HL-60 (cell line): Measurements from ENCODE around the gene GATM.

Source experiments
- DNase-seq, 2 experiments: peaks; one replicate each; pipeline ENCODE4 v3.0.0-alpha.2; 2010 to 2020; ENCODE audit warnings: low read depth in 1 of 2, low spot score in 1 of 2
- H3K27ac ChIP-seq: fragments of 250-450 bp; sonication (Bioruptor Pico); replicated peaks from 2 replicates; pipeline ENCODE4 v1.5.1; 2020; ENCODE audit warnings: mild to moderate bottlenecking, moderate library complexity
- H3K27me3 ChIP-seq: fragments of 250-450 bp; sonication (Bioruptor Pico); 2 replicates; pipeline ENCODE4 v1.5.1; 2021; ENCODE audit warnings: mild to moderate bottlenecking, moderate library complexity; ENCODE audit not compliant: insufficient read depth, poor library complexity, severe bottlenecking
- H3K4me3 ChIP-seq: replicated peaks from 2 replicates; pipeline ENCODE4 v1.5.1; 2011; ENCODE audit warnings: mild to moderate bottlenecking, control low read depth, low read length; ENCODE audit not compliant: insufficient read depth
- CTCF ChIP-seq: IDR thresholded peaks from one replicate; pipeline ENCODE4 v1.5.1; 2011; ENCODE audit warnings: low read length, control low read depth, inconsistent platforms; ENCODE audit not compliant: insufficient read depth
- GABPA ChIP-seq: IDR thresholded peaks from 2 replicates; pipeline ENCODE4 v1.6.1; 2012; ENCODE audit warnings: low read depth
- POLR2AphosphoS5 ChIP-seq: IDR thresholded peaks from 2 replicates; pipeline ENCODE4 v1.6.1; 2012; ENCODE audit warnings: low read depth
- REST ChIP-seq: IDR thresholded peaks from 2 replicates; pipeline ENCODE4 v1.6.1; 2012; ENCODE audit warnings: low read depth; ENCODE audit not compliant: insufficient replicate concordance
- SPI1 ChIP-seq: IDR thresholded peaks from 2 replicates; pipeline ENCODE4 v1.6.1; 2012; ENCODE audit warnings: low read depth, mild to moderate bottlenecking, borderline replicate concordance

Gene GATM

GRCh38 chr15:45328663-45329062 is 49.7 kb downstream of the GATM start:
- TF ChIP-seq GABPA (no peak), REST (no peak), SPI1 (no peak), POLR2AphosphoS5 (no peak), CTCF (no peak)
- Histone ChIP-seq H3K27me3 (peaks cover 2% of the 10 kb centered on the region), H3K27ac (no peak overlapping the region), H3K4me3 (no peak overlapping the region)
- no peak for DNase-seq

- H3K27me3 ChIP-seq = peaks cover 2% of the 10 kb centered on the region
- no peak for TF ChIP-seq SPI1
- TF ChIP-seq GABPA = no peak
- TF ChIP-seq POLR2AphosphoS5 = no peak
- no peak for TF ChIP-seq CTCF
- no peak for TF ChIP-seq REST
- H3K27ac ChIP-seq = no peak overlapping the region
- DNase-seq = no peak
- H3K4me3 ChIP-seq = no peak overlapping the region
Measured at GRCh38 chr15:45326741-45327140, 51.6 kb downstream of the GATM start.

- peaks cover 2% of the 10 kb centered on the region for H3K27me3 ChIP-seq
- no peak for TF ChIP-seq SPI1
- TF ChIP-seq POLR2AphosphoS5 = no peak
- TF ChIP-seq GABPA = no peak
- no peak for TF ChIP-seq CTCF
- TF ChIP-seq REST = no peak
Measured at GRCh38 chr15:45326280-45326679, 52.1 kb downstream of the GATM start.

More at GRCh38 chr15:45326280-45326679, 52.1 kb downstream of the GATM start:
- Histone ChIP-seq H3K27ac (no peak overlapping the region), H3K4me3 (no peak overlapping the region)
- DNase-seq = no peak
